HL-60 (cell line): ENCODE results near the gene SUN2.

Experiments used
- DNase-seq, 2 experiments: peaks; one replicate each; pipeline ENCODE4 v3.0.0-alpha.2; 2010 to 2020; ENCODE audit warnings: low read depth in 1 of 2, low spot score in 1 of 2
- H3K27ac ChIP-seq: fragments of 250-450 bp; sonication (Bioruptor Pico); replicated peaks from 2 replicates; pipeline ENCODE4 v1.5.1; 2020; ENCODE audit warnings: mild to moderate bottlenecking, moderate library complexity
- H3K27me3 ChIP-seq: fragments of 250-450 bp; sonication (Bioruptor Pico); 2 replicates; pipeline ENCODE4 v1.5.1; 2021; ENCODE audit warnings: mild to moderate bottlenecking, moderate library complexity; ENCODE audit not compliant: insufficient read depth, poor library complexity, severe bottlenecking
- H3K4me3 ChIP-seq: replicated peaks from 2 replicates; pipeline ENCODE4 v1.5.1; 2011; ENCODE audit warnings: mild to moderate bottlenecking, control low read depth, low read length; ENCODE audit not compliant: insufficient read depth
- CTCF ChIP-seq: IDR thresholded peaks from one replicate; pipeline ENCODE4 v1.5.1; 2011; ENCODE audit warnings: low read length, control low read depth, inconsistent platforms; ENCODE audit not compliant: insufficient read depth
- GABPA ChIP-seq: IDR thresholded peaks from 2 replicates; pipeline ENCODE4 v1.6.1; 2012; ENCODE audit warnings: low read depth
- POLR2AphosphoS5 ChIP-seq: IDR thresholded peaks from 2 replicates; pipeline ENCODE4 v1.6.1; 2012; ENCODE audit warnings: low read depth
- REST ChIP-seq: IDR thresholded peaks from 2 replicates; pipeline ENCODE4 v1.6.1; 2012; ENCODE audit warnings: low read depth; ENCODE audit not compliant: insufficient replicate concordance
- SPI1 ChIP-seq: IDR thresholded peaks from 2 replicates; pipeline ENCODE4 v1.6.1; 2012; ENCODE audit warnings: low read depth, mild to moderate bottlenecking, borderline replicate concordance

Gene SUN2

GRCh38 chr22:38737302-38738060 lies 18.3 kb downstream of the SUN2 start:
- Histone ChIP-seq H3K27me3 (no peaks in the 10 kb centered on the region), H3K4me3 (no peak overlapping the region), H3K27ac (no peak overlapping the region)
- TF ChIP-seq GABPA (no peak), POLR2AphosphoS5 (no peak), REST (no peak)
- no peak for DNase-seq

GRCh38 chr22:38736257-38736570 lies 19.6 kb downstream of the SUN2 start:
- TF ChIP-seq SPI1, result no peak
- no peak for TF ChIP-seq GABPA
- no peak for TF ChIP-seq REST
- TF ChIP-seq POLR2AphosphoS5, result no peak
- no peak for TF ChIP-seq CTCF
- H3K27ac ChIP-seq, result no peak overlapping the region
- H3K27me3 ChIP-seq, result no peaks in the 10 kb centered on the region
- DNase-seq, result no peak
- no peak overlapping the region for H3K4me3 ChIP-seq

GRCh38 chr22:38735465-38736256 lies 20.1 kb downstream of the SUN2 start:
- Histone ChIP-seq H3K27me3 (no peaks in the 10 kb centered on the region), H3K27ac (no peak overlapping the region; the same call in 1 of the 2 replicates)
- TF ChIP-seq SPI1 (no peak), POLR2AphosphoS5 (peak; percentile 51; the same call in 1 of the 2 replicates)

GRCh38 chr22:38735126-38735464 lies 20.7 kb downstream of the SUN2 start:
- Histone ChIP-seq H3K4me3 (no peak overlapping the region), H3K27ac (no peak overlapping the region), H3K27me3 (no peaks in the 10 kb centered on the region)
- TF ChIP-seq CTCF (no peak), SPI1 (no peak), GABPA (no peak), REST (no peak), POLR2AphosphoS5 (no peak)
- no peak for DNase-seq

More at GRCh38 chr22:38735465-38736256, 20.1 kb downstream of the SUN2 start:
- H3K4me3 ChIP-seq, result no peak overlapping the region
- no peak for DNase-seq
